AG09319 (cell line): ENCODE data around the gene ATG7.

Experiments used
- DNase-seq: peaks from one replicate; pipeline ENCODE4 v3.0.0-alpha.2; 2010; ENCODE audit warnings: low read depth; ENCODE audit errors: extremely low read depth
- CTCF ChIP-seq: IDR thresholded peaks from 2 replicates; pipeline ENCODE4 v1.5.1; 2011; ENCODE audit warnings: low read depth, mild to moderate bottlenecking, inconsistent platforms, low read length, moderate library complexity

Gene ATG7

GRCh38 chr3:11539218-11539617, 267.0 kb downstream of the ATG7 start:
- no peak for DNase-seq
- no peak for TF ChIP-seq CTCF

- TF ChIP-seq CTCF, result no peak
- no peak for DNase-seq
Observed at GRCh38 chr3:11539677-11540076, 267.5 kb downstream of the ATG7 start.

- DNase-seq, result no peak
- no peak for TF ChIP-seq CTCF
Observed at GRCh38 chr3:11541321-11542303, 269.4 kb downstream of the ATG7 start.

GRCh38 chr3:11542551-11542950, 270.4 kb downstream of the ATG7 start:
- no peak for DNase-seq
- TF ChIP-seq CTCF, result no peak

GRCh38 chr3:11543141-11543947, 271.1 kb downstream of the ATG7 start:
- no peak for DNase-seq
- TF ChIP-seq CTCF, result no peak

- DNase-seq, result no peak
- no peak for TF ChIP-seq CTCF
Observed at GRCh38 chr3:11543948-11544387, 271.8 kb downstream of the ATG7 start.
